Measurements from ENCODE around the gene DDX56. TPM values are rescaled to one million over a fixed set of nuclear protein-coding genes. Genes with fewer than 3 reads are reported as not detected.

Gene DDX56
- total and polyA plus RNA-seq, 9 of the 15 experiments (the other 6 are each of a cell fraction or from before 2014, with no cell fraction given), result 33.0 to 145 (median 102) TPM

DNA sequence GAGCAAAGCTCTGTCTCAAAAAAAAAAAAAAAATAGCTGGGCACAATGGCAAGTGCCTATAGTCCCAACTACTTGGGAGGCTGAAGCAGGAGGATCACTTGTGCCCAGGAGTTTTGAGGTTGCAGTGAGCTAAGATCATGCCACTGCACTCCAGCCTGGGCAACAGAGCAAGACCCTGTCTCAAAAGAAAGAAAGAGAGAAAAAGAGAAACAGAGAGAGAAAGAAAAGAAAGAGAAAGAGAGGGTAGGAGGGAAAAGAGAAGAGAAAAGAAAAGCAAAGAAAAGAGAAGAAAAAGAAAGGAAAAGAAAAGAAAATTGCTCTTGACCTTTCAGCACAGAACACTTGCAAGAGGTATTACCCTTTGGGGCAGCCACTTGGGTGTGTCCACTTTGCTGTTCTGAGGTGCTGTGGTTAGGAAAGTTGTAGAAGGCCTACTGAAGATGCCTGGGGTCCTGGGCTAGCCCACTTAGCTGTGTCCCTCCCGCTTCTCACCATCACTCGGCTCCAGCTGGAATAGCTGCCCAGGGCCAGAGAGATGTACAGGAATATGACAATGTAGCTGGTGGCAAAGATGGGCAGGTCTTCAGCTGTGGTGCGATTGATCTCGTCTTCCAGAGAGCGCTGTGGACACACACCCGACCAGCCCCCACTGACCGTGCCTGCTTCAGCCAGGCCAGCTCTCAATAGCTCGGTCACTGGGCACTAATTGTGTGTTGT, 38.2 kb downstream of the DDX56 start:
- Histone ChIP-seq H2AFZ (ENCODE audit: low read depth, low read length) (no peak overlapping the region), H3K36me3 (ENCODE audit: control insufficient read depth, insufficient read depth, low read length) (no peaks in the 10 kb centered on the region), H3K4me2 (ENCODE audit: insufficient read depth, low read length) (no peak overlapping the region), H3K27me3 (ENCODE audit: control insufficient read depth in 2 of 2, insufficient read depth in 2 of 2, low read length in 2 of 2) (no peaks in the 10 kb centered on the region), H3K27ac (ENCODE audit: extremely low read depth, low read depth, low read length) (no peak overlapping the region), H3K4me3 (no peak overlapping the region), H3K9ac (ENCODE audit: insufficient read depth in 1 of 2, low read depth in 2 of 2, low read length in 2 of 2) (peak overlapping the region in 1 of 2 experiments; percentile 65; a peak in 2 of 4 replicates), H3K9me1 (ENCODE audit: control insufficient read depth, insufficient read depth, low read length) (no peaks in the 10 kb centered on the region), H3K79me2 (ENCODE audit: control insufficient read depth, insufficient read depth, low read length) (no peaks in the 10 kb centered on the region), H3K4me1 (replicated peaks in 1 of 2; ENCODE audit: control insufficient read depth in 2 of 2, insufficient read depth in 2 of 2, low read length in 2 of 2) (peaks cover 0 to 52% of the 10 kb centered on the region in 2 experiments; a peak in 2 of 5 replicates), H3K9me3 (replicated peaks; ENCODE audit: control insufficient read depth, insufficient read depth, low read depth, low read length) (no peaks in the 10 kb centered on the region), H4K20me1 (replicated peaks; ENCODE audit: control insufficient read depth, insufficient read depth, low read length) (no peaks in the 10 kb centered on the region)
- ATAC-seq (no peak), DNase-seq (ENCODE audit: extremely low read depth in 1 of 4, low spot score in 3 of 4) (peak in 1 of 4 experiments; percentile 7), FAIRE-seq (no peak)
- WGBS (ENCODE audit: insufficient coverage, low coverage, missing lambda C conversion rate), result 41% methylated on average over 6 of the region's 8 CpGs
- intact Hi-C loops (cut with micrococcal nuclease) (no loop called here), in situ Hi-C loops (cut with MboI) (no loop called here)
- CTCF ChIA-PET (ENCODE audit: low intra/inter-chr PET ratio), result no interaction called here
- TF ChIP-seq, protein P1, sequence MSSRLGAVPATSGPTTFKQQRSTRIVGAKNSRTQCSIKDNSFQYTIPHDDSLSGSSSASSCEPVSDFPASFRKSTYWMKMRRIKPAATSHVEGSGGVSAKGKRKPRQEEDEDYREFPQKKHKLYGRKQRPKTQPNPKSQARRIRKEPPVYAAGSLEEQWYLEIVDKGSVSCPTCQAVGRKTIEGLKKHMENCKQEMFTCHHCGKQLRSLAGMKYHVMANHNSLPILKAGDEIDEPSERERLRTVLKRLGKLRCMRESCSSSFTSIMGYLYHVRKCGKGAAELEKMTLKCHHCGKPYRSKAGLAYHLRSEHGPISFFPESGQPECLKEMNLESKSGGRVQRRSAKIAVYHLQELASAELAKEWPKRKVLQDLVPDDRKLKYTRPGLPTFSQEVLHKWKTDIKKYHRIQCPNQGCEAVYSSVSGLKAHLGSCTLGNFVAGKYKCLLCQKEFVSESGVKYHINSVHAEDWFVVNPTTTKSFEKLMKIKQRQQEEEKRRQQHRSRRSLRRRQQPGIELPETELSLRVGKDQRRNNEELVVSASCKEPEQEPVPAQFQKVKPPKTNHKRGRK (tag; IDR thresholded peaks at IDR 0.05), result peak; percentile 81
- TF ChIP-seq, protein P2, sequence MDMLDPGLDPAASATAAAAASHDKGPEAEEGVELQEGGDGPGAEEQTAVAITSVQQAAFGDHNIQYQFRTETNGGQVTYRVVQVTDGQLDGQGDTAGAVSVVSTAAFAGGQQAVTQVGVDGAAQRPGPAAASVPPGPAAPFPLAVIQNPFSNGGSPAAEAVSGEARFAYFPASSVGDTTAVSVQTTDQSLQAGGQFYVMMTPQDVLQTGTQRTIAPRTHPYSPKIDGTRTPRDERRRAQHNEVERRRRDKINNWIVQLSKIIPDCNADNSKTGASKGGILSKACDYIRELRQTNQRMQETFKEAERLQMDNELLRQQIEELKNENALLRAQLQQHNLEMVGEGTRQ (CRISPR knock-in tag; IDR thresholded peaks at IDR 0.05), result no peak
- BruUV-seq (replicated peaks), result no TSS peak
- POLR2A ChIA-PET, result interaction anchor here (0.7 kb wide), 2 partner anchors 39 to 501 kb away, joined by 3 read pairs; no protein-coding TSS in a partner anchor
